Measurements from ENCODE around the gene ADARB2.

GRCh38 chr10:1462032-1462431 lies 275.3 kb downstream of the ADARB2 start:
- no peak for TF ChIP-seq CTCF (IDR thresholded peaks at IDR 0.05; ENCODE audit: low read depth, low read length, poor library complexity, severe bottlenecking)
- TF ChIP-seq EZH2phosphoT487 (IDR thresholded peaks at IDR 0.05; ENCODE audit: borderline replicate concordance, low read length) = no peak

Measured in DOHH2 (cell line).